ENCODE results near the gene KCNK17. TPM values are rescaled to one million over a fixed set of nuclear protein-coding genes. Genes with fewer than 3 reads are reported as not detected.

The KCNK17 gene
- total RNA-seq, 2 donors from 2014 or later = 0.51 to 0.64 TPM

- Histone ChIP-seq H3K4me1 (replicated peaks) (no peaks in the 10 kb centered on the region), H3K27me3 (replicated peaks; ENCODE audit: insufficient read depth) (no peaks in the 10 kb centered on the region), H3K36me3 (no peaks in the 10 kb centered on the region), H3K9me3 (no peaks in the 10 kb centered on the region), H3K4me3 (no peak overlapping the region), H3K27ac (no peak overlapping the region)
- WGBS = 75% methylated on average over 6 of the region's 6 CpGs
- DNase-seq (ENCODE audit: low spot score) = no peak
- intact Hi-C loops (cut with DNase I) = no loop called here
- TF ChIP-seq CTCF (IDR thresholded peaks at IDR 0.05) (no peak), POLR2A (IDR thresholded peaks at IDR 0.05) (no peak), POLR2AphosphoS5 (IDR thresholded peaks at IDR 0.05) (no peak)
These were observed 34.7 kb downstream of the KCNK17 start for GRCh38 chr6:39279539-39279938.

- 83% methylated on average over 3 of the region's 3 CpGs for WGBS
- TF ChIP-seq POLR2AphosphoS5 (IDR thresholded peaks at IDR 0.05) (no peak), POLR2A (IDR thresholded peaks at IDR 0.05) (no peak), CTCF (IDR thresholded peaks at IDR 0.05) (no peak)
- no peaks in the 10 kb centered on the region for H3K36me3 ChIP-seq
- no peaks in the 10 kb centered on the region for H3K27me3 ChIP-seq (replicated peaks; ENCODE audit: insufficient read depth)
- no peak for DNase-seq (ENCODE audit: low spot score)
- no peaks in the 10 kb centered on the region for H3K4me1 ChIP-seq (replicated peaks)
- no peak overlapping the region for H3K4me3 ChIP-seq
- H3K27ac ChIP-seq = no peak overlapping the region
- no peaks in the 10 kb centered on the region for H3K9me3 ChIP-seq
- intact Hi-C loops (cut with DNase I) = no loop called here
These were observed 37.7 kb downstream of the KCNK17 start for GRCh38 chr6:39276379-39276995.

- no peak overlapping the region for H3K27ac ChIP-seq
- H3K27me3 ChIP-seq (replicated peaks; ENCODE audit: insufficient read depth) = no peaks in the 10 kb centered on the region
- intact Hi-C loops (cut with DNase I) = no loop called here
- DNase-seq (ENCODE audit: low spot score) = no peak
- H3K9me3 ChIP-seq = no peaks in the 10 kb centered on the region
- 80% methylated on average over 3 of the region's 3 CpGs for WGBS
- H3K36me3 ChIP-seq = no peaks in the 10 kb centered on the region
- no peaks in the 10 kb centered on the region for H3K4me1 ChIP-seq (replicated peaks)
- H3K4me3 ChIP-seq = no peak overlapping the region
- no peak for TF ChIP-seq CTCF (IDR thresholded peaks at IDR 0.05)
- TF ChIP-seq POLR2A (IDR thresholded peaks at IDR 0.05) = no peak
- TF ChIP-seq POLR2AphosphoS5 (IDR thresholded peaks at IDR 0.05) = no peak
These were observed 39.3 kb downstream of the KCNK17 start for GRCh38 chr6:39274903-39275302.

DNA sequence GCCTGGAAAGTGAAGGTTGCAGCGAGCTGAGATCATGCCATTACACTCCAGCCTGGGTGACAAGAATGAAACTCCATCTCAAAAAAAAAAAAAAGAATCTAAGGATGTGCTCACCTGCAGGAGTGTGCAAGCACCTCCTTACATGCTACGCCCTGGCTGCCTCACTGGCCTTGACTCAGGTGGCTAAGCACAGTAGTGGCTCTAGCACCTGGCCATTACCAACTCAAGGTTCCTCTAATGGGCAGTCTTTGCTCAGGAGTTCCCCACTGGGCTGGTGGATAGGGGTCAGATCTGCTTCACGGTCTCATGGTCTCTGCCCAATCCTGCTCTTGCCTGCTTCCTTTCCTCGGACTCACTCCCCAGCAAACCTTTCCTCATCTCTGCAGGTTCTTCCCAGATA lies 39.7 kb downstream of the KCNK17 start:
- no peaks in the 10 kb centered on the region for H3K4me1 ChIP-seq (replicated peaks)
- intact Hi-C loops (cut with DNase I) = no loop called here
- H3K9me3 ChIP-seq = no peaks in the 10 kb centered on the region
- no peak for TF ChIP-seq POLR2AphosphoS5 (IDR thresholded peaks at IDR 0.05)
- TF ChIP-seq POLR2A (IDR thresholded peaks at IDR 0.05) = no peak
- TF ChIP-seq CTCF (IDR thresholded peaks at IDR 0.05) = no peak
- WGBS = 77% methylated on average over 4 of the region's 4 CpGs
- H3K27me3 ChIP-seq (replicated peaks; ENCODE audit: insufficient read depth) = no peaks in the 10 kb centered on the region
- no peak for DNase-seq (ENCODE audit: low spot score)
- no peak overlapping the region for H3K27ac ChIP-seq
- no peak overlapping the region for H3K4me3 ChIP-seq
- no peaks in the 10 kb centered on the region for H3K36me3 ChIP-seq

- no peaks in the 10 kb centered on the region for H3K36me3 ChIP-seq
- no peak for DNase-seq (ENCODE audit: low spot score)
- H3K9me3 ChIP-seq = no peaks in the 10 kb centered on the region
- H3K4me1 ChIP-seq (replicated peaks) = no peaks in the 10 kb centered on the region
- no peaks in the 10 kb centered on the region for H3K27me3 ChIP-seq (replicated peaks; ENCODE audit: insufficient read depth)
- no peak overlapping the region for H3K4me3 ChIP-seq
- TF ChIP-seq POLR2AphosphoS5 (IDR thresholded peaks at IDR 0.05) (no peak), CTCF (IDR thresholded peaks at IDR 0.05) (no peak), POLR2A (IDR thresholded peaks at IDR 0.05) (no peak)
- intact Hi-C loops (cut with DNase I) = no loop called here
- no peak overlapping the region for H3K27ac ChIP-seq
- WGBS = 61% methylated on average over 6 of the region's 6 CpGs
These were observed 40.8 kb downstream of the KCNK17 start for GRCh38 chr6:39273406-39273821.
